Liver (tissue), 10 donors: ENCODE results near the gene NOTCH4. TPM values are rescaled to one million over a fixed set of nuclear protein-coding genes. Genes with fewer than 3 reads are reported as not detected.

Experiments used
- DNase-seq: peaks from one replicate; pipeline ENCODE4 v3.0.0-alpha.2; 2017; ENCODE audit warnings: low spot score
- H3K27ac ChIP-seq, 2 donors: one replicate each; pipeline ENCODE4 v1.7.0; 2013; ENCODE audit warnings: inconsistent platforms in 2 of 2, low read length in 2 of 2, control low read depth in 1 of 2, low read depth in 1 of 2, mild to moderate bottlenecking in 1 of 2
- H3K27me3 ChIP-seq, 4 donors: one replicate each; pipeline versions ENCODE4 v1.6.1 to v1.7.0; 2013; ENCODE audit warnings: low read length in 3 of 4, inconsistent platforms in 1 of 4, mild to moderate bottlenecking in 1 of 4, moderate library complexity in 1 of 4; ENCODE audit not compliant: control insufficient read depth in 4 of 4, insufficient read depth in 4 of 4
- H3K36me3 ChIP-seq, 4 donors: one replicate each; pipeline versions ENCODE4 v1.6.1 to v1.7.0; 2013; ENCODE audit warnings: low read length in 3 of 4, mild to moderate bottlenecking in 3 of 4, low read depth in 1 of 4, moderate library complexity in 1 of 4; ENCODE audit not compliant: control insufficient read depth in 4 of 4, insufficient read depth in 3 of 4
- H3K4me1 ChIP-seq, 4 donors: one replicate each; pipeline versions ENCODE4 v1.6.1 to v1.7.0; 2013; ENCODE audit warnings: low read length in 3 of 4, mild to moderate bottlenecking in 3 of 4, moderate library complexity in 1 of 4; ENCODE audit not compliant: control insufficient read depth in 4 of 4, insufficient read depth in 4 of 4
- H3K4me3 ChIP-seq, 3 donors: one replicate each; pipeline versions ENCODE4 v1.6.1 to v1.7.0; 2013; ENCODE audit warnings: low read length in 3 of 3, control low read depth in 1 of 3, low read depth in 1 of 3, mild to moderate bottlenecking in 1 of 3
- H3K9ac ChIP-seq, 2 donors: one replicate each; pipeline ENCODE4 v1.7.0; 2013; ENCODE audit warnings: low read length in 2 of 2, mild to moderate bottlenecking in 2 of 2, moderate library complexity in 2 of 2, control low read depth in 1 of 2, low read depth in 1 of 2
- H3K9me3 ChIP-seq, 4 donors: one replicate each; pipeline versions ENCODE4 v1.6.1 to v1.7.0; 2013; ENCODE audit warnings: low read length in 3 of 4; ENCODE audit not compliant: control insufficient read depth in 4 of 4
- EGR1 ChIP-seq, 2 donors: IDR thresholded peaks; 2 replicates each; pipeline ENCODE4 v1.6.1; 2016 to 2018; ENCODE audit warnings: antibody characterized with exemption in 2 of 2, low read depth in 2 of 2
- FOXA1 ChIP-seq: IDR thresholded peaks from 2 replicates; pipeline ENCODE4 v1.6.1; 2016; ENCODE audit warnings: antibody characterized with exemption
- FOXA2 ChIP-seq: IDR thresholded peaks from 2 replicates; pipeline ENCODE4 v1.6.1; 2016; ENCODE audit warnings: antibody characterized with exemption
- HNF4A ChIP-seq, 2 donors: conservative IDR thresholded peaks; 2 replicates each; pipeline ENCODE4 v1.6.1; 2016; ENCODE audit warnings: antibody characterized with exemption in 2 of 2, mild to moderate bottlenecking in 2 of 2
- JUND ChIP-seq, 2 donors: IDR thresholded peaks; 2 replicates each; pipeline ENCODE4 v1.6.1; 2016; ENCODE audit warnings: antibody characterized with exemption in 2 of 2
- MAX ChIP-seq: IDR thresholded peaks from 2 replicates; pipeline ENCODE4 v1.6.1; 2016; ENCODE audit warnings: antibody characterized with exemption
- NR2F2 ChIP-seq: IDR thresholded peaks from 2 replicates; pipeline ENCODE4 v1.6.1; 2016; ENCODE audit warnings: antibody characterized with exemption
- RAD21 ChIP-seq, 2 donors: IDR thresholded peaks; 2 replicates each; pipeline ENCODE4 v1.6.1; 2016; ENCODE audit warnings: antibody characterized with exemption in 2 of 2, mild to moderate bottlenecking in 2 of 2
- REST ChIP-seq: IDR thresholded peaks from 2 replicates; pipeline ENCODE4 v1.6.1; 2016; ENCODE audit warnings: antibody characterized with exemption, mild to moderate bottlenecking
- RXRA ChIP-seq, 2 donors: IDR thresholded peaks; 2 replicates each; pipeline ENCODE4 v1.6.1; 2017 to 2018; ENCODE audit warnings: antibody characterized with exemption in 2 of 2, mild to moderate bottlenecking in 1 of 2
- SP1 ChIP-seq: IDR thresholded peaks from 2 replicates; pipeline ENCODE4 v1.6.1; 2018; ENCODE audit warnings: antibody characterized with exemption, mild to moderate bottlenecking
- TAF1 ChIP-seq: conservative IDR thresholded peaks from 2 replicates; pipeline ENCODE4 v1.6.1; 2016; ENCODE audit warnings: antibody characterized with exemption, mild to moderate bottlenecking
- YY1 ChIP-seq: IDR thresholded peaks from 2 replicates; pipeline ENCODE4 v1.6.1; 2016; ENCODE audit warnings: antibody characterized with exemption, mild to moderate bottlenecking
- ZBTB33 ChIP-seq: IDR thresholded peaks from 2 replicates; pipeline ENCODE4 v1.6.1; 2016; ENCODE audit warnings: antibody characterized with exemption
- WGBS: extraction: QIAGEN DNeasy Blood & Tissue Kit; methylation state at CpG from one replicate; pipeline ENCODE4 v1.1.7; 2013; 5-methylcytosine and 5-hydroxymethylcytosine counted together
- polyA plus RNA-seq, 2 donors: library from polyadenylated mRNA; stranded (reverse) in 1 of 2; unstranded in 1 of 2; fragments of 200-250 nt in 1 of 2; fragments of >200 nt in 1 of 2; fragmentation: Nextera tagmentation in 1 of 2; extraction: Ambion mirVana in 1 of 2; gene quantifications; one replicate each; pipeline versions ENCODE4 v1.2.1 to v1.2.3, GENCODE V29; 2013 to 2015
- small RNA-seq: library from RNA; depleted of rRNA; stranded (forward); fragments of <200 nt; gene quantifications from one replicate; pipeline ENCODE3, GENCODE V24; 2014
- total RNA-seq, 2 donors: library from RNA; depleted of rRNA; stranded (reverse); fragments of >200 nt; gene quantifications; one replicate each; pipeline ENCODE4 v1.2.3, GENCODE V29; 2014
- donor health status: healthy.
- donor health status: healthy.
- donor health status: healthy.
- donor health status: healthy.
- donor health status: healthy.

Gene NOTCH4
- total and polyA plus RNA-seq, 4 donors = 2.6 to 15.1 (median 8.8) TPM

- TF ChIP-seq MAX (no peak), REST (no peak), YY1 (no peak), FOXA2 (no peak), HNF4A (conservative IDR thresholded peaks at IDR 0.05) (no peak), RAD21 (IDR thresholded peaks at IDR 0.05) (no peak), ZBTB33 (no peak), NR2F2 (no peak), JUND (IDR thresholded peaks at IDR 0.05) (no peak), SP1 (no peak), FOXA1 (no peak), EGR1 (IDR thresholded peaks at IDR 0.05; ENCODE audit: low read depth in 2 of 2) (no peak), TAF1 (no peak), RXRA (IDR thresholded peaks at IDR 0.05) (no peak)
- H3K9ac ChIP-seq = no peak overlapping the region
- H3K4me1 ChIP-seq = no peaks in the 10 kb centered on the region
- no peak for DNase-seq
- H3K4me3 ChIP-seq = no peak overlapping the region
- peaks cover 0 to 2% (median 0%) of the 10 kb centered on the region in 4 donors for H3K9me3 ChIP-seq
- 91% methylated on average over 1 of the region's 1 CpG for WGBS
- H3K27me3 ChIP-seq = peaks cover 0 to 5% (median 0%) of the 10 kb centered on the region in 4 donors
- no peak overlapping the region for H3K27ac ChIP-seq
- H3K36me3 ChIP-seq = no peaks in the 10 kb centered on the region
These were observed 77.6 kb downstream of the NOTCH4 start for GRCh38 chr6:32146287-32146686.

Small RNA genes lying within 50 kb of the gene (small RNA-seq; reads per million reads assigned to genes)
- gene AL662884.1 (not detected), gene MIR6833 (not detected)

Other genes with a start within 250 kb of the NOTCH4 start
- gene C4A, start 242.0 kb downstream of the NOTCH4 start, total RNA-seq = 1,000 to 10,000 TPM in 1 of 2 donors, 100 to 1,000 TPM in 1; 410 to 1,584 TPM
- gene C4A, start 242.0 kb downstream of the NOTCH4 start, polyA plus RNA-seq = 1,000 to 10,000 TPM; 1,485 to 2,903 TPM
- gene C4B, start 209.3 kb downstream of the NOTCH4 start, total RNA-seq = 1,000 to 10,000 TPM in 1 of 2 donors, 100 to 1,000 TPM in 1; 666 to 1,114 TPM
- gene C4B, start 209.3 kb downstream of the NOTCH4 start, polyA plus RNA-seq = 1,000 to 10,000 TPM; 1,699 to 3,560 TPM
- 10 to 100 TPM in 1 of 2 donors, 1 to 10 TPM in 1; 1.7 to 29.6 TPM for gene CYP21A2, start 185.7 kb downstream of the NOTCH4 start, total RNA-seq
- 10 to 100 TPM in 1 of 2 donors, 1 to 10 TPM in 1; 6.9 to 29.7 TPM for gene CYP21A2, start 185.7 kb downstream of the NOTCH4 start, polyA plus RNA-seq
- 10 to 100 TPM in 1 of 2 donors, 1 to 10 TPM in 1; 6.8 to 17.1 TPM for gene TNXB, start 114.7 kb downstream of the NOTCH4 start, total RNA-seq
- 1 to 10 TPM; 3.0 to 4.4 TPM for gene TNXB, start 114.7 kb downstream of the NOTCH4 start, polyA plus RNA-seq
- gene ATF6B, start 95.8 kb downstream of the NOTCH4 start, total RNA-seq = 10 to 100 TPM; 13.6 to 13.9 TPM
- 10 to 100 TPM; 17.1 to 24.8 TPM for gene ATF6B, start 95.8 kb downstream of the NOTCH4 start, polyA plus RNA-seq
- gene FKBPL, start 93.8 kb downstream of the NOTCH4 start, total RNA-seq = 1 to 10 TPM; 2.3 to 5.7 TPM
- 1 to 10 TPM; 2.8 to 3.3 TPM for gene FKBPL, start 93.8 kb downstream of the NOTCH4 start, polyA plus RNA-seq
- gene PRRT1, start 72.1 kb downstream of the NOTCH4 start, total RNA-seq = under 1 TPM in 1 of 2 donors, not detected in 1; 0.08 TPM
- under 1 TPM; 0.19 to 0.24 TPM for gene PRRT1, start 72.1 kb downstream of the NOTCH4 start, polyA plus RNA-seq
- gene PPT2, start 69.9 kb downstream of the NOTCH4 start, total RNA-seq = 10 to 100 TPM; 22.3 to 47.4 TPM
- gene PPT2, start 69.9 kb downstream of the NOTCH4 start, polyA plus RNA-seq = 1 to 10 TPM; 7.6 to 7.8 TPM
- 1 to 10 TPM; 1.8 to 8.2 TPM for gene EGFL8, start 59.5 kb downstream of the NOTCH4 start, total RNA-seq
- gene EGFL8, start 59.5 kb downstream of the NOTCH4 start, polyA plus RNA-seq = 1 to 10 TPM; 1.9 TPM
- 10 to 100 TPM; 10.4 to 14.7 TPM for gene AGPAT1, start 48.0 kb downstream of the NOTCH4 start, total RNA-seq
- gene AGPAT1, start 48.0 kb downstream of the NOTCH4 start, polyA plus RNA-seq = 10 to 100 TPM; 20.3 to 45.1 TPM
- gene RNF5, start 45.7 kb downstream of the NOTCH4 start, total RNA-seq = 10 to 100 TPM; 51.5 to 56.1 TPM
- gene RNF5, start 45.7 kb downstream of the NOTCH4 start, polyA plus RNA-seq = 10 to 100 TPM; 65.9 to 85.9 TPM
- gene AGER, start 39.8 kb downstream of the NOTCH4 start, total RNA-seq = under 1 TPM; 0.47 to 0.92 TPM
- gene AGER, start 39.8 kb downstream of the NOTCH4 start, polyA plus RNA-seq = under 1 TPM; 0.75 to 0.91 TPM
- 10 to 100 TPM; 21.3 to 52.5 TPM for gene PBX2, start 33.9 kb downstream of the NOTCH4 start, total RNA-seq
- 10 to 100 TPM in 1 of 2 donors, 1 to 10 TPM in 1; 1.5 to 16.0 TPM for gene PBX2, start 33.9 kb downstream of the NOTCH4 start, polyA plus RNA-seq
- 1 to 10 TPM; 2.3 to 6.6 TPM for gene GPSM3, start 31.4 kb downstream of the NOTCH4 start, total RNA-seq
- gene GPSM3, start 31.4 kb downstream of the NOTCH4 start, polyA plus RNA-seq = 1 to 10 TPM; 6.0 to 8.0 TPM
- gene TSBP1, start 147.8 kb upstream of the NOTCH4 start, total RNA-seq = not detected
- not detected for gene TSBP1, start 147.8 kb upstream of the NOTCH4 start, polyA plus RNA-seq
- not detected for gene BTNL2, start 183.1 kb upstream of the NOTCH4 start, total RNA-seq
- not detected for gene BTNL2, start 183.1 kb upstream of the NOTCH4 start, polyA plus RNA-seq
- gene HLA-DRA, start 215.8 kb upstream of the NOTCH4 start, total RNA-seq = 10 to 100 TPM; 82.1 to 94.2 TPM
- 100 to 1,000 TPM in 1 of 2 donors, 10 to 100 TPM in 1; 53.4 to 145 TPM for gene HLA-DRA, start 215.8 kb upstream of the NOTCH4 start, polyA plus RNA-seq